Stimulated activated CD8-positive, alpha-beta memory T cell treated with anti-CD3 and anti-CD28 coated beads, Interleukin-15, amount 100 ng/mL, for 4 hours (primary cell): ENCODE results near the gene AGK.
"Not testable (repeated sequence)": the region's sequence is repeated elsewhere in the genome, so short reads cannot be mapped to it uniquely, and the experiment has no call there.

Experiments
- DNase-seq, 2 donors: peaks; one replicate each; pipeline ENCODE4 v3.0.0-alpha.2; 2020; ENCODE audit warnings: low read depth in 2 of 2

AGK gene

DNA sequence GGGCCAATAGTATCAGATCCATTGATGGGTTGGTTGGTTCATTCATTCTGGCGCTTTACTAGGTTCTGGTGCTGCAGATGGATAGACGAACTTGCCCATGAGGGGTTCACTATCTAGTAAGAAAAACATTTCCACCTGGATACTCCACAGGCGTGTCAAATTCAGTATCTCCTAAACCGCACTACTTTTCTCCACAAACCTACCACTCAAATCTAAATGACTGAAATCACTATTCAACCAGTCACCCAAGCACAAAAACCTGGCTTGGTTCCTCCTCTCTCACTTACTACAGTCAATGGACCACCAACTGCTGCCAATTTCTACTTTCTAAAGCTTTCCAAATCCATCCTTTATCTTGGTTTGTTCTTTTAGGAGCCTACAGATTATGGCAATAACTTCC lies 572 bp downstream of the AGK start:
- no peak for DNase-seq

DNA sequence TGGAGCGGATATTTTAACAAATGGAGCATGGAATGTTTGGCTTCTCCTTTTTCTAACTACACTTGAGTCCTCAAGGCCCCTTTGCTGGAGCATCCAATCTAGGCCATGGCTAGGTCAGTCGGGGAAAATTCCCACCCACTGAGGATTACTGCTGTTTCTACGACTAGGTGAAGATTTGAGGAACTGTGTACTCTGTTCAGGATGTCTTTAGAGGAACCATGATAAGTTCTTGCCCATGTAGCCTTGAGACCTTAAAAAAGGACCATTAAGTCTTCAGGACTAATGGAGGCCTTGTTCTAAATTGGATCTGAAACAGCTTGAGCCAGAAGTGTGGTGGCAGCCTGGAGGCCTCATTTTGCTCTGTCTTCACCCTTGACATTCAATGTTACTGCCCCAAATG lies 6.2 kb downstream of the AGK start:
- DNase-seq: no peak

DNA sequence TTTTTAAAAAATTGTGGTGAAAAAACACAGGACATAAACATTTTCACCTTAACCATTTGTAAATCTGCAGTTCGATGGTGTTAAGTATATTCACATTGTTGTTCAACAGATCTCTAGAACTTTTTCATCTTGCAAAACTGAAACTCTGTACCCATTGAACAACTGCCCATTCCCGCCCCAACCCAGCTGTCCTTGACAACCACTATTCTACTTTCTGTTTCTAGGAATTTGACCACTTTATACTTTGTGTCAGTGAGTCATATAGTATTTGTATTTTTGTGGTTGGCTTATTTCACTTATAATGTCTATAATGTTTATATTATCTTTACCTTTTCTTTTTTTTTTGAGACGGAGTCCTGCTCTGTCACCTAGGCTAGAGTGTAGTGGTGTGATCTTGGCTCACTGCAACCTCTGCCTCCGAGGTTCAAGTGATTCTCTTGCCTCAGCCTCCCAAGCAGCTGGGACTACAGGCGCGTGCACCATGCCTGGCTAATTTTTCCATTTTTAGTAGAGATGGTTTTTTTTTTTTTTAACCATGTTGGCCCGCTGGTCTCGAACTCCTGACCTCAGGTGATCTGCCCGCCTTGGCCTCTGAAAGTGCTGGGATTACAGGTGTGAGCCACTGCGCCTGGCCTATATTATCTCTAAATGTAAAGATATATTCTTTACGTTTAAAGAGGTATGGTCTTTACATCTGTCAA lies 6.8 kb downstream of the AGK start:
- DNase-seq: not testable (repeated sequence)

DNA sequence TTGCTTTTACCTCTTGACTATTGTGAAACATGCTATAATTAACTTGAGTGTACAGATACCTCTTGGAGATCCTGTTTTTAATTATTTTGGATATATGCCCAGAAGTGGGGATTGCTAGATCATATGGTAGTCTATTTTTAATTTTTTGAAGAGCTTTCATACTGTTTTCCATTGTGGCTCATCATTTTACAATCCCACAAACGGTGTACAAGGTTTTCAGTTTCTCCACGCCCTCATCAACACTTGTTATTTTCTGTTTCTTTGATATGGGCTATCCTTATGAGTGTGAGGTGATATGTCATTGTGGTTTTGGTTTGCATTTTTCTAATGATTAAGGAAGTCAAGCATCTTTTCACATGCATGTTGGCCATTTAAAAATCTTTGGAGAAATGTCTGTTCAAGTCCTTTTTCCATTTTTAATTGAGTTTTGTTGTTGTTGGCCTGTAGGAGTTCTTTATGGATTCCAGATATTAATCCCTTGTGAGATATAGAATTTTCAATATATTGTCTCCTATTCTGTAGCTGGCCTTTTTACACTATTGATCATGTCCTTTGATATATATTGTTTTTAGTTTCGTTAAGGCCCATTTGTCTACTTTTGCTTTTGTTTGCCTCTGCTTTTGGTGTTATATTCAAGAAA lies 7.5 kb downstream of the AGK start:
- no peak for DNase-seq

DNA sequence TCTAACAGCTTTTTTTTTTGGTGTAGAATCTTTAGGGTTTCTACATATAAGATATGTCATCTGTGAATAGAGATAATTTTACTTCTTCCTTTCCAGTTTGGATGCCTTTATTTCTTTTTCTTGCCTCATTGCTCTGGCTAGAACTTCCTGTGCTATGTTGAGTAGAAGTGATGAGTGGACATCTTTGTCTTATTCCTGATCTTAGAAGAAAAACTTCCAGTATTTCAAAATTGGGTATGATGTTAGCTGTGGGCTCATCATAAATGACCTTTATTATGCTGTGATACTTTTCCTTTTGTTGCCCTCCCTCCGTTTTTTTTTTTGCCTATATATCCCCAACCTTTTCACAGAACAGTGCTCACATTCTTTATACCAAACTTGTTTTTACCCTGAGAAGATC lies 8.8 kb downstream of the AGK start:
- no peak for DNase-seq

DNA sequence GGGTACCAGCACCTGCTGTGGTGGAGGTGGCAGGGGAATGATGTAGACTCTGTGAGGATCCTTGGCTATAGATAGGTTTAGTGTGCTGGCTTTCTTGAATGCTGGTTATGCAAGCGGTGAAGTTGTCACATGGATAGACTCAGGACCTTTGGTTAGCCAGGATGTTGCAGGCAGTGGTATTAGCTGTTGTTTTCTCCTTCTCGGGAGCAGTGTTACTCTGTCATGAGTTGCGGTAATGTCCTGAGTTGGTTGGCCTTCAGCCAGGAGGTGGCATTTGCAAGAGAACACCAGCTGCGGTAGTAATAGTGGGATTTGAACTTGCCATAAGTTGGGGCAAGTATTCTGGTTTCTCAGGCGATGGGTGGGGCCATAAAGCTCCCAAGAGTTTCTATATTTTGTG lies 10.8 kb downstream of the AGK start:
- no peak for DNase-seq

DNA sequence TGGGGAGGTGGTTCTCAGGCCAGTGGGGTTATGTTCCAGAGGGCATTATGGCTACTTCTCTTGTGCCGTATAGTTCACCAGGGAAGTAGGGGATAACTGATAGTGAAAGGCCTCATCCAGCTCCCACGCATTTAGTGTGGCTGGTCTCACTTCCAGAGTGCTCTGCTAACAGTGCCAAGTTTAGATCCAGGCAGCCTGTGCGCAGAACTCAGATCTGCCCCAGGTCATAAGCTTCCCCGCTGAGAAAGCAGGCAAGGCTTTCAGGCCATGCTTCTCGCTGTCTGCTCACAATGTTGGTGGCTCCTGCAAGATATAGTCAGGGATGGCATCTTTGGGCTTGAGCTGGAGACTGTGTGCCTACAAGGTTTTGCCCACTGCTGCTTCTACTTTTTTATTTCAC lies 11.3 kb downstream of the AGK start:
- DNase-seq: no peak

DNA sequence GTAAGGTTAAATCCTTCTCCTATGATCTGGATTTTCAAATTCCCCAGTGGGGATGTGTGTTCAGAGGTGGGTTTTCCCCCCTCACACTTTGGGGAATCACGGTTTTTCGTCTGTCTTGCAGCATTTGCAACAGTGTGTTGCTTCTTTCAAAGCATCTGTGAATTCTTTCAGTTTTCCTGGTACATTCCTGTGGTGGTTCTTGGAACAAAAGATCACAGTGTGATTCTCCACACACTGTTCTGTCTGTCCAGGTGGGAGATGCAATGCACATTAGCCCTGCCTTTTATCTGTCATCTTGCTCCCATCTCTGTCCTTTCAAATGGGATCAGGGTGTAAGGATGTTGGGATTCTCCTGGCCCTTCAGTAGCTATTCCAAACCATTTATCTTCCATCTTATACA lies 11.8 kb downstream of the AGK start:
- DNase-seq: no peak

DNA sequence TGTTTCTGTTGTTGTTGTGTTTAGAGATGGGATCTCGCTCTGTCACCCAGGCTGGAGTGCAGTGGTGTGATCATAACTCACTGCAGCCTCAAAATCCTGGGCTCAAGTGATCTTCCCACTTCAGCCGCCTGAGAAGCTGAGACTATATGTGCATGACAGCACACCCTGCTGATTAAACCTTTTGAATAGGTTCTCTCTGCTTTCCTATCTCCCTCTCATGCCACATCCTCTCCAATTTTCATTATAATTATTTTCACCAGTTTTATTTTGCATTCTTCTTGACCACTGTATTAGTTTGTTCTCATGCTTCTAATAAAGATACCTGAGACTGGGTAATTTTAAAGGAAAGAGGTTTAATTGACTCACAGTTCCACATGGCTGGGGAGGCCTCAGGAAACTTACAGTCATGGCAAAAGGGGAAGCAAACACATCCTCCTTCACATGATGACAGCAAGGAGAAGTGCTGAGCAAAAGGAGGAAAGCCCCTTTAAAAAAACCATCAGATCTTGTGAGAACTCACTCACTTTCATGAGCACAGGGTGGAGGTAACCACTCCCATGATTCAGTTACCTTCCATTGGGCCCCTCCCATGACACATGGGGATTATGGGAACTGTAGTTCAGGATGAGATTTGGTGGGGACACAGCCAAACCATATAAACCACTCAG lies 12.9 kb downstream of the AGK start:
- DNase-seq: no peak

DNA sequence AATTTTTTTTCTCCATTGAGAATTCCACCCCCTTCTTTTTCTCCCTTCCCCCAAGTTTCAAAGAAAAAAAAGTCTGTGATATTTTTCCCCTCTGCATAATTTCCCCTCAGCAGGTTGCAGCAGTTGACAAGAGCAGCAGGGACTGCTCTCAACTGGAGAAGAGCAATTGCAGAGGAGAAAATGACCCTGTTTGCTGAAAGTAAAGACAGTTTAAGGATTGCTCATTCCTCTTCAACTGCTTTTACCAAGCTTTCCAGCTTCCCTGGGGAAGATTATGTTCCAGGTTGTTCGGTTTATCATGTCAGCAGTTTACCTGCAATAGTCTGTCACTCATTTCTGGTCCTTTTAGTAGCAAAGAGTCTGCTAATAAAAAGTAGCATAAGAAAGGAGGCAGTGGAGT lies 16.2 kb downstream of the AGK start:
- DNase-seq: no peak

DNA sequence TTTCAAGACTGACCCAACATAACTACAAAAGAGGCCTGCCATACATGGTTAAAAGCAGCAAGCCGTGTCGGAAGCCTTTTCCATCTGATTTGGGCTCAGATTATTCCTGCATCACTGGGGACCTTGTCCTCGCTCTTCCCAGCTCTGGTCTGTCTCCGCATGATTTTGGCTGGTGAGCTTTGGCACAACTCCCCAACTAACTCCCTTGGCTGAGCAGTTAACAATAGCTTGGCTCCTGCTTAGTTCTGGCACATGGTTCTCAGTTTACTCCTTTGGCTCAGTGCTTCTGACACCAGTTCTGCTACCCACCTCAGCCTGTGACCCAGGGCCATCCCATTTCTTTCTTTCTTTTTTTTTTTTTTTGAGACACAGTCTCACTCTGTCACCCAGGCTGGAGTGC lies 17.0 kb downstream of the AGK start:
- no peak for DNase-seq

DNA sequence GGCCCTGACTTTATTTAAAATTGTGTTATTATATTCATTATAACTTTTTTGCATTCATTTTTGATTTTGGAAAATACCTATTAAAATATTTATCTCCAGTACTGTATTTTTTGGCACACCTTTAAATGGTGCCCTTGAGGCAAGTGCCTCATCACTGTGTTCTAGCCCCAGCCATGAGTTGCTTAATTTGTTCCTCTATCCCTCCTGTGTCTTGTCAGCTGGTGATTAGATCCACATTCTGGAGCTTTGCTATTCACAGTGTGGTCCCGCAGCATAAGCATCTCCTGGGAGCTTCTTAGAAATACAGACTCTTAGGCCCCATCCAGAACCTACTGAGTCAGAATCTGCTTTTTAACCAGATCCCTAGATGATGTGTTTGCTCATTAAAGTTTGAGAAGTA lies 19.8 kb downstream of the AGK start:
- DNase-seq: no peak

DNA sequence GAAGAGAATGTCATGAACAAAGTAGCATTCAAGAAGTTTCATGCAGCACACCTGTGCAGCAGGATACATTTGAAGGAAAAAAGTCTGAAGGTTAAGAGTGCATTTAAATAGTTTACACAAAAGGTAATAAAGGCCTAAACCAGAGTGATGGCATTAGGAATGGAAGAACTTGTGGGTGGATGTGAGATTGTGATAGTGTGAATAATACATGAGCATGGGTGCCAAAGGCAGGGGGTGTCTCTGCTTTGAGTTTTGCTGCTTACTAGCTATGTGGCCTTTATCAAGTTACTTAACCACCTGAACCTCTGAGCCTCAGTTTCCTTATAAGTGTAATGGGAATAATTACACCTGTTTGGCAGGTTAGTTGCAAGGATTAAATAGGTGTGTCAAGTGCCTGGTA lies 21.0 kb downstream of the AGK start:
- DNase-seq: no peak

DNA sequence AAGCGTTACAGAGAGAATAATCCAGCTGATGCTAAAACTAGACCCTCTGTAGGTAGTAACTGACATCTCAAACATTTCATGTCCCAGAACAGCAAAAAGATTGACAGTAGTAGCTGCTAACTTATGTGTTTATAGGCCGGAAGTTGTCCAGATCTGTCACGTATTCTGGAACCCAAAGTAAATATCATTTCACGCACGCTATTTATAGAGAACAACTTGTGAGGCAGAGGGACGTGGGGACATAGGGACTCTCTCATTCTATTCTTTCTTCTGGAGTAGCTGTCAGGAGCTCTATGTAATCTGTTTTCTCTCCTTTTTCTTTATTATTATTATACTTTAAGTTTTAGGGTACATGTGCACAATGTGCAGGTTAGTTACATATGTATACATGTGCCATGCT lies 22.3 kb downstream of the AGK start:
- DNase-seq: no peak

DNA sequence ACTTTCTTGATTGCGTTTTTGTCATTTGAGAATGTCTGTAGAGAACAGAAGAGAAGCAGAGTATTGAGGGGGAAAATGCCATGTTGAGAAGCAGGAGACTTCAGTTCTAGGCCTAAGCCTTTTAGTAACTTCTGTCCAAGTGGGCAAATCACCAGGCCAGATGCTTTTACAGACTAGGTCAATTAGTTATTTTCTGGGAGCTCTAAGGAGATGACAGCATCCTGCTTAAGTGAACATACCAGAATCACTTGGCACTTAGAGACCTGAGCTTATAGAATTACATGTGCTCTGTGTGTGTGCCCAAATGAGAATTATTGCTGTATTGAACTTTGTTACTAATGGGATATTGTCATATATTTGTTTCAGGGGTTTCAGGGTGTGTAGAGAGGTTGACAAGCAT lies 24.0 kb downstream of the AGK start:
- DNase-seq: no peak

DNA sequence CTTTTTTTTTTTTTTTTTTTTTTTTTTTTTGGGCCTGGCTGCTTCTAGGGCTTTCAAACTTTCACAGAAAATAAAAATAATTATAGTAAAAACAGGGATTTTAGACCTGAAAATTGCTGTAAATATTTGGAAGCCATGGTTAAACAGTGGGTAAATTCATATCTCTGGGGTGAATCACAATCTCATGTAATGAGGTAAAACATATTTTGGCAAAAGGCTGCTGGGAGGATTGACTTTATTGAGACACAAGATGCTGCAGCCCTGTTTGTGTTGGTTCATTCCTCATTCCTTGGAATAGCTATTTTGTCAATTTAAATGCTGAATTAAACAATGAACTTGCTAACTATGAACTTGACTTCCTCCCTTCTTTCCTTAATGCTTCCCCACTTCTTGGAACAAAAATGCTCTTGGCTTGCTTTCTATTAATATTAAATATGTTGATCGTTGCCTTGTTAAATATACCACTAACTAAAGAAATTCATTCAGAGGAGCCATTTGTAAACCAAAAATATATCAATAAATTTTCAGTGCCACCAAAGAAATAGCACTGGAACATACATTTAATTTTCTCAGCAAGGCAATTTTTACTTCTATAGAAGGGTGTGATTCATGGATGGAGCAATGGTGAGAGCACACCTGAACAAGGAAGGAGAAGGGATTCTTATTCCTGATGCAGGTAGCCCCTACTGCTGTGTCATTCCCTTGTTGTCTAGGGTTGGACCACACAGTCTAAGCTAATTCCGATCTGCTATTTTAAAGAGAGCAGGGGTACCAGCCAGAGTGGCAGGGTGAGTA lies 24.6 kb downstream of the AGK start:
- DNase-seq: no peak

DNA sequence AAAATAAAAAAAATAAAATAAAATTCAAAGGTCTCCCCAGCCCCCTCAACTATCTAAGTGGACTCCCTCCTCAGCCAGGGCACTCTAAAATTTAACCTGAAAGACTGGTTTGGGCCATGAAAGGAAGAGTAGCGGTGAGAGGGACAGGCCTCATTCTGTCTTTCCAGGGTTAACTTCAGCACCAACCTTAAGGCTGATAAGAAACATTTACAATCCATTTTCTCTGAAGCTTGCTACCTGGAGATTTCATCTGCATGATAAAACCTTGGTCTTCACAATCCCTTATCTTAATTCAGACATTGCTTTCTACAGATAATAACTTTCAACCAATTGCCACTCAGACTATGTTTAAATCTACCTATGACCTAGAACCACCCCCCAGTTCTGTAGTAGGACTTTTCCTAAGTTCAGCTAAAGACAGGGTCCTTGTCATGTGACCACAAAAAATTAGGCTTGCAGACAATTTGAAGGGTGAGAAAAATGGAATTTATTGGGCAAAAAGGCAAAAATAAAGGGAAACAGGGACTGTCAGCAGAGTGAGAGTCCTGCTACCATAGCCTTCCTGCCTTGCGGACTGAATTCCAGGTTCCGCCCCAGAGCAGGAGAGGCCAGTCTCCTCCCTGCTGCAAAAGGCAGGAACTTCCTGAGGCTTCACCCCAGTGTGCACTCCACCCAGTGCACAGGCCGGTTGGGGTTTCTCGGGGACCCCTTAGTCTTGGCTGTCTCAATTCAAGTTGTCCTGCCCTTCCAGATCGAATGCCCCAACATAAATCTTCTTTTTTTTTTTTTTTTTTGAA lies 26.0 kb downstream of the AGK start:
- DNase-seq: no peak

DNA sequence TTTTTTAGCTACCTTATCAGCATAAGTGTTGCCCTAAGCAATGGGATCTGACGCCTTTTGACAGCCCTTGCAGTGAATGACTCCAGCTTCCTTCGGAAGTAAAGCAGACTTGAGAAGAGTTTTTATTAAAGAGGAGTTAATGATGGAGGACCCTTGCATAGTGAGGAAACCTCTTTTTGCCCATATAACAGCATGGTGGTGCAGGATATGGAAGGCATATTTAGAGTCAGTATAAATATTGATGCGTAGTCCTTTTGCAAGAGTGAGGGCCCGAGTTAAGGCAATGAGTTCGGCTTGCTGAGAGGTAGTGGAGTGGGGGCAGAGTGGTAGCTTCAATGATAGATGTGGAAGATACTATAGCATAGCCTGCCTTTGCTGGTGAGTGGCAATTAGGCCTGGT lies 28.7 kb downstream of the AGK start:
- DNase-seq: not testable (repeated sequence)

DNA sequence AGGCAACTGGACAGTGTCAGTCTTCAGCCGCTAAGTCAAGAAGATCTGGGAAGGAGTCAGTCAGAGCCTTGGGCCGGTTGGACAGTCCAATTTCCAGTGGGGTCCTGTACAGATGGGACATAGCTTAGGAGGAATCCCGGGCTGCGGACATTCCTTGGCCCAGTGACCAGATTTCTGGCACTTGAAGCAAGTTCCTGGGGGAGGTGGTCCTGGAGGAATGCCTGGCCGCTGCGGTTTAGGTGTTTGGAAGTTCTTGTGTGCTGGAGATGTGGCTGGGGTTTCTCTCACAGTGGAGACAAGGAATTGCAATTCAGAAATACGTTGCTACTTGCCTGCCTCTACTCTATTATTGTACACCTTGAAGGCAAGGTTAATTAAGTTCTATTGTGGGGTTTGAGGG lies 30.9 kb downstream of the AGK start:
- not testable (repeated sequence) for DNase-seq

DNA sequence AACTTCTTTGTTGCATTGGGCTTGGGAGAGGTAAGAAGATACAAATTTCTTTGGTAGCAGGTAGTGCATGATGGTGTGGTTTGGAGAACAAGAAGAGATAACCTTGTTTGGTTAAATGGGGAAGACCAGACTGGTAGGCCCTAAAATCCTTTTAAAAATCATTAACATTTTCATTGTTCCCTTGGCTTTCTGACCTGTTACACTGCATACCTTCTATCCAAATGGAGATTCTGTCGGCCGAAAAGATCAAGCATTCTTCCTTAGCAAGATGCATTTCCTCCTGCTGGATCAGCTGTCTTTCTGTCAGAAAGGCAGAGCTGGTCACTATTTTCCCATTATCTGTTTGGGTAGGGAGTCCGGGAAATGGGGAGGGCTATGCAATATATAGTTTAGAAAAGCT lies 33.7 kb downstream of the AGK start:
- DNase-seq: no peak

DNA sequence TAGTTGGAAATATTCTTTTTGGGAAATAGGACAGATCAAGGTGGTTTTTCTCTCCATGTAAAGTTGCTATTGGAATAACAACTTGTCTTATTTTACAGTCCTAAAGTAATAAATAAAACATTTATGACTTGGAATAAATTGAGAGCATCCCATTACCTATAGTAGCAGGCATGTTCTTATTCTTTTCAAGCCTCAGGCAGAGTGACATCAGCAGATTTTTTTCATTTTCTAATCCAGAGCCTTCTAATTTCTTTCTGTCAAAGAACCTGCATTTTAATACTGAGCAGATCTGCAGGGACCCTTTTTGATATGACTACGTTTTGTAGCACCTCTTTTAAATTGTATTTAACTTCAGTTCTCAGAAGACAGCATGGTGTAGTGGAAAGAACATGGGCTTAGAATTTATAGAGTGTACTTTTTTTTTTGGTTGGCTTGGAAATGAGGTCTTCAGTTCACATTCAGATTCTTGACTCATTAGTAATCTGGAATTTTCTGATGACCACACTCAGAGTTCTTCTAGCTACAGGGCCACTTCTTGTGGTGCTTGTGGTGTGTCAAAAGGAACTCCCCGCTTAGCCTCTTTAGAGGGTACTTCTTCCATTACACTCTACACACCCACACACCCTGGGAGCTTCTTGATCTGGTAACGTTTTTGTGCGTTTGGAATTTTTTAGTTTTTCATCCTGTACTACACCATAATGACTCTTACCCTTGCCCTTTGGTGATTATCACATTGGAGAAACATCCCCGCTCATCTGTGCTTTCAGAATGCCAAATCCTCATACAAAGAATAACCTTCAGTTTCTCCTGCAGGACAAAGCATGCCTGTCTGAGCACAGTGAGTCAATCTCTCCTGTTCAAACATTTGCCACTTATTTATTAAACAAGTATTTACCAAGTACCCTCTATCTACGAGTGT lies 34.6 kb downstream of the AGK start:
- DNase-seq: peak in 1 of 2 donors; percentile 22
